ENCODE results near the gene DOCK11.

Gene DOCK11

GRCh38 chrX:118553042-118553710, 57.6 kb downstream of the DOCK11 start:
- no peak for TF ChIP-seq CTCF (IDR thresholded peaks at IDR 0.05; ENCODE audit: control insufficient read depth, extremely low read depth, insufficient read depth)
- no peak overlapping the region for H3K4me3 ChIP-seq (ENCODE audit: low read depth, low read length)
- DNase-seq (ENCODE audit: low read depth), result no peak

- no peak for DNase-seq (ENCODE audit: low read depth)
- H3K4me3 ChIP-seq (ENCODE audit: low read depth, low read length), result no peak overlapping the region
- no peak for TF ChIP-seq CTCF (IDR thresholded peaks at IDR 0.05; ENCODE audit: control insufficient read depth, extremely low read depth, insufficient read depth)
Measured at GRCh38 chrX:118554511-118554910, 58.9 kb downstream of the DOCK11 start.

GRCh38 chrX:118558926-118559325, 63.3 kb downstream of the DOCK11 start:
- TF ChIP-seq CTCF (IDR thresholded peaks at IDR 0.05; ENCODE audit: control insufficient read depth, extremely low read depth, insufficient read depth), result no peak
- no peak for DNase-seq (ENCODE audit: low read depth)
- no peak overlapping the region for H3K4me3 ChIP-seq (ENCODE audit: low read depth, low read length)

GRCh38 chrX:118560489-118560888, 64.9 kb downstream of the DOCK11 start:
- H3K4me3 ChIP-seq (ENCODE audit: low read depth, low read length), result no peak overlapping the region
- DNase-seq (ENCODE audit: low read depth), result no peak

GRCh38 chrX:118562582-118563164, 67.1 kb downstream of the DOCK11 start:
- DNase-seq (ENCODE audit: low read depth), result no peak
- H3K4me3 ChIP-seq (ENCODE audit: low read depth, low read length), result no peak overlapping the region
- no peak for TF ChIP-seq CTCF (IDR thresholded peaks at IDR 0.05; ENCODE audit: control insufficient read depth, extremely low read depth, insufficient read depth)

More at GRCh38 chrX:118560489-118560888, 64.9 kb downstream of the DOCK11 start:
- no peak for TF ChIP-seq CTCF (IDR thresholded peaks at IDR 0.05; ENCODE audit: control insufficient read depth, extremely low read depth, insufficient read depth)

GRCh38 chrX:118564498-118564897, 68.9 kb downstream of the DOCK11 start:
- TF ChIP-seq CTCF (IDR thresholded peaks at IDR 0.05; ENCODE audit: control insufficient read depth, extremely low read depth, insufficient read depth), result no peak
- no peak overlapping the region for H3K4me3 ChIP-seq (ENCODE audit: low read depth, low read length)
- DNase-seq (ENCODE audit: low read depth), result no peak

GRCh38 chrX:118565853-118566252, 70.2 kb downstream of the DOCK11 start:
- no peak overlapping the region for H3K4me3 ChIP-seq (ENCODE audit: low read depth, low read length)
- no peak for TF ChIP-seq CTCF (IDR thresholded peaks at IDR 0.05; ENCODE audit: control insufficient read depth, extremely low read depth, insufficient read depth)
- no peak for DNase-seq (ENCODE audit: low read depth)

Data from LNCaP clone FGC (cell line).